ENCODE data around the gene ANOS1.
"Not testable (repeated sequence)": the region's sequence is repeated elsewhere in the genome, so short reads cannot be mapped to it uniquely, and the experiment has no call there.

Gene ANOS1, protein sequence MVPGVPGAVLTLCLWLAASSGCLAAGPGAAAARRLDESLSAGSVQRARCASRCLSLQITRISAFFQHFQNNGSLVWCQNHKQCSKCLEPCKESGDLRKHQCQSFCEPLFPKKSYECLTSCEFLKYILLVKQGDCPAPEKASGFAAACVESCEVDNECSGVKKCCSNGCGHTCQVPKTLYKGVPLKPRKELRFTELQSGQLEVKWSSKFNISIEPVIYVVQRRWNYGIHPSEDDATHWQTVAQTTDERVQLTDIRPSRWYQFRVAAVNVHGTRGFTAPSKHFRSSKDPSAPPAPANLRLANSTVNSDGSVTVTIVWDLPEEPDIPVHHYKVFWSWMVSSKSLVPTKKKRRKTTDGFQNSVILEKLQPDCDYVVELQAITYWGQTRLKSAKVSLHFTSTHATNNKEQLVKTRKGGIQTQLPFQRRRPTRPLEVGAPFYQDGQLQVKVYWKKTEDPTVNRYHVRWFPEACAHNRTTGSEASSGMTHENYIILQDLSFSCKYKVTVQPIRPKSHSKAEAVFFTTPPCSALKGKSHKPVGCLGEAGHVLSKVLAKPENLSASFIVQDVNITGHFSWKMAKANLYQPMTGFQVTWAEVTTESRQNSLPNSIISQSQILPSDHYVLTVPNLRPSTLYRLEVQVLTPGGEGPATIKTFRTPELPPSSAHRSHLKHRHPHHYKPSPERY

DNA sequence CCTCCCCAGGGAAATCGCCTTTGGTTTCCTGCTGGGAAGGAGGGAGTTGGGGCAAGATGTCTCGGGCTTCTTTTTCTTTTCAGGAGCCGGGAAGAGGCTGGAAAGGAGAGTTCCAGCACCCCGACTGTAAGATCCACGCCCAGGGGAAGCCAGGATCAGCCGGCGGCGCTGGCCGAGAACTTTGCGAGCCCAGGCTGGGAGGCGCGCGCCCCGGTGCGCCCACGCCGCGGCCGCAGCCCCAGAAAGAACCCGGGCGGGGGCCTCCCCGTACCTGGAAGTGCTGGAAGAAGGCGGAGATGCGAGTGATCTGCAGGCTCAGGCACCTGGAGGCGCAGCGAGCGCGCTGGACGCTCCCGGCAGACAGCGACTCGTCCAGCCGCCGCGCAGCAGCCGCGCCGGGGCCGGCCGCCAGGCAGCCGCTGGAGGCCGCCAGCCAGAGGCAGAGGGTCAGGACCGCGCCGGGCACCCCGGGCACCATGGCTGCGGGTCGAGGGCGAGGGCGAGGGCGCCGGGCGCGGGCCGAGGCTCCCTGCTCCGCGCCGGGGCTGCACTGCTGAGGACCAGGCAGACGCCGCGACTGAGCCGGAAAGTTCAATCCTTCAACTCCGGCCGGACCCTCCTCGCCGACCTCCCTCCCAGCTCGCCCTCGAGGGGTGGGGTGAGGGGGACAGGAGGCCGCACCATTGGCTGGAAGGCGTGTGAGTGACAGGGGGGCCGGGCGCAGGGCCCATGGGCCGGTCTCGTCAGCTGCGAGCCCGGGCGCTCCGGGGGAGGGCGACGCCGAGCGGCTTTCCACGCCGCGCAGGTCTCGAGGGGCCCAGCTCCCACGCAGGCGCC is at the start of gene ANOS1:
Gene ANOS1, minus strand, starts transcription at position 579 of the 837 bp plus-strand sequence. Its CDS starts 101 bp downstream, at position 478.
- Histone ChIP-seq H3K36me3 (ENCODE audit: insufficient read depth, insufficient read length, low read length) (peaks cover 3% of the 10 kb centered on the region), H3K4me1 (ENCODE audit: insufficient read depth, insufficient read length) (peaks cover 9% of the 10 kb centered on the region), H3K9ac (ENCODE audit: insufficient read length, low read depth) (peak within 1 kb of the TSS; percentile 76), H3K9me3 (ENCODE audit: insufficient read depth, low read length) (no peaks in the 10 kb centered on the region), H3K27me3 (ENCODE audit: insufficient read depth, insufficient read length) (peaks cover 77% of the 10 kb centered on the region), H3K4me3 (ENCODE audit: insufficient read length, low read depth) (peak within 1 kb of the TSS; percentile 70)
- peak; percentile 68 for DNase-seq (ENCODE audit: low read depth, low spot score)
- TF ChIP-seq YY1 (IDR thresholded peaks at IDR 0.05; ENCODE audit: insufficient read depth, insufficient read length) (no peak), ZNF274 (IDR thresholded peaks at IDR 0.05; ENCODE audit: low read depth, low read length) (no peak), SUZ12 (IDR thresholded peaks at IDR 0.05; ENCODE audit: extremely low read depth, insufficient read depth, insufficient read length) (no peak)

DNA sequence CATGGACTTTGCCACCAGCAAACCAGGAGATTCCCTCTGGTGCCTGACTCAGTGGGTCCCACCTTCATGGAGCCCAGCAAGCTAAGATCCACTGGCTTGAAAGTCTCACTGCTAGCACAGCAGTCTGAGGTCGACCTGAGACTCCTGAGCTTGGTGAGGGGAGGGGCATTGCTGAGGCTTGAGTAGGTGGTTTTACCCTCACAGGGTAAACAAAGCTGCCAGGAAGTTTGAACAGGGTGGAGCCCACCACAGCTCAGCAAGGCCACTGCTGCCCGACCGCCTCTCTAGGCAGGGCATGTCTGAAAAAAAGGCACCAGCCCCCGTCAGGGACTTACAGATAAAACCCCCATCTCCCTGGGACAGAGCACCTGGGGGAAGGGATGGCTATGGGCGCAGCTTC is 41.2 kb upstream of the ANOS1 start:
- no peaks in the 10 kb centered on the region for H3K4me1 ChIP-seq (ENCODE audit: insufficient read depth, insufficient read length)
- H3K9me3 ChIP-seq (ENCODE audit: insufficient read depth, low read length), result no peaks in the 10 kb centered on the region; the same call in 1 of the 2 replicates
- TF ChIP-seq YY1 (IDR thresholded peaks at IDR 0.05; ENCODE audit: insufficient read depth, insufficient read length) (no peak), SUZ12 (IDR thresholded peaks at IDR 0.05; ENCODE audit: extremely low read depth, insufficient read depth, insufficient read length) (no peak), ZNF274 (IDR thresholded peaks at IDR 0.05; ENCODE audit: low read depth, low read length) (no peak)
- no peak for DNase-seq (ENCODE audit: low read depth, low spot score)
- H3K9ac ChIP-seq (ENCODE audit: insufficient read length, low read depth), result no peak overlapping the region
- H3K36me3 ChIP-seq (ENCODE audit: insufficient read depth, insufficient read length, low read length), result no peaks in the 10 kb centered on the region
- no peak overlapping the region for H3K4me3 ChIP-seq (ENCODE audit: insufficient read length, low read depth)
- no peaks in the 10 kb centered on the region for H3K27me3 ChIP-seq (ENCODE audit: insufficient read depth, insufficient read length)

DNA sequence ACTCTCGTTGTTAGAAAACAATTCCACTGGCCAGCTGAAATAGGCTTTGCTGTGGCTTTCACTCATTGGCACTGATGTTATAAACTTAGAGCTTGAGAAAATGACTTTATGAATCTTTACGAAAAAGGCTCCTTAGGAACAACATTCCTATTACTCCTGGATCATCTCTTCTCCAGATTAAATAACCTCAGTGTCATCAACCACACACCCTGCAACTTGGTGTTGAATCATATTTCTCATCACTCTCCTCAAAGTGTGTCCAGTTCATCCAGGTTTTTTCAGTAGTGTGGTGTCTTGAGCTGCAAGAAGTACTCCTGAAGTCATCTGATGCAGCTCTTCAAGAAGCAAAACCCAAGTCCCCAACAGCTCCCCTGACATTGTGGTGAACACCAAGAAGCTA is 28.1 kb upstream of the ANOS1 start:
- H3K9ac ChIP-seq (ENCODE audit: insufficient read length, low read depth), result no peak overlapping the region
- no peak overlapping the region for H3K4me3 ChIP-seq (ENCODE audit: insufficient read length, low read depth)
- peaks cover 6% of the 10 kb centered on the region; the same call in 1 of the 2 replicates for H3K9me3 ChIP-seq (ENCODE audit: insufficient read depth, low read length)
- no peaks in the 10 kb centered on the region for H3K4me1 ChIP-seq (ENCODE audit: insufficient read depth, insufficient read length)
- no peaks in the 10 kb centered on the region for H3K36me3 ChIP-seq (ENCODE audit: insufficient read depth, insufficient read length, low read length)
- DNase-seq (ENCODE audit: low read depth, low spot score), result no peak
- H3K27me3 ChIP-seq (ENCODE audit: insufficient read depth, insufficient read length), result no peaks in the 10 kb centered on the region
- TF ChIP-seq ZNF274 (IDR thresholded peaks at IDR 0.05; ENCODE audit: low read depth, low read length) (no peak), SUZ12 (IDR thresholded peaks at IDR 0.05; ENCODE audit: extremely low read depth, insufficient read depth, insufficient read length) (no peak), YY1 (IDR thresholded peaks at IDR 0.05; ENCODE audit: insufficient read depth, insufficient read length) (no peak)

DNA sequence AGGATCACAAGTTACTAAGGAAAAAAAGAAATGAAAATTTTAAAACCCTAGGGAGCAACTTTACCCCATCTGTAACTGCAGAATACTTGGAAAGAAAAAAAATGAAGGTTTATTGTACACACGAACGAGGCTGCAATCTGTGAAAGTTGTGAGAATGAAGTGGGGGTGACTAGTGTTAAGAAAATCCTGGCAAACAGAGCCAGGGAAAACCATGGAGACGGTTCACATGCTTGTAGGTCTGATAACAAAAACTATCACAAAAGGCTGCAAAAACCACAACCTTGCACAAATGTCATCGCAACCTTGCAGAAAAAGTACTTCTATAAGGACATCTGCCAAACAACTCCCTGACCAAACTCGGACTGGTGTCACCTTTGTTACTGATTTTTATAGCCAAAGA is 26.8 kb upstream of the ANOS1 start:
- H3K4me3 ChIP-seq (ENCODE audit: insufficient read length, low read depth); DNase-seq (ENCODE audit: low read depth, low spot score); H3K9me3 ChIP-seq (ENCODE audit: insufficient read depth, low read length); H3K9ac ChIP-seq (ENCODE audit: insufficient read length, low read depth); H3K36me3 ChIP-seq (ENCODE audit: insufficient read depth, insufficient read length, low read length); H3K4me1 ChIP-seq (ENCODE audit: insufficient read depth, insufficient read length); H3K27me3 ChIP-seq (ENCODE audit: insufficient read depth, insufficient read length): not testable (repeated sequence)

DNA sequence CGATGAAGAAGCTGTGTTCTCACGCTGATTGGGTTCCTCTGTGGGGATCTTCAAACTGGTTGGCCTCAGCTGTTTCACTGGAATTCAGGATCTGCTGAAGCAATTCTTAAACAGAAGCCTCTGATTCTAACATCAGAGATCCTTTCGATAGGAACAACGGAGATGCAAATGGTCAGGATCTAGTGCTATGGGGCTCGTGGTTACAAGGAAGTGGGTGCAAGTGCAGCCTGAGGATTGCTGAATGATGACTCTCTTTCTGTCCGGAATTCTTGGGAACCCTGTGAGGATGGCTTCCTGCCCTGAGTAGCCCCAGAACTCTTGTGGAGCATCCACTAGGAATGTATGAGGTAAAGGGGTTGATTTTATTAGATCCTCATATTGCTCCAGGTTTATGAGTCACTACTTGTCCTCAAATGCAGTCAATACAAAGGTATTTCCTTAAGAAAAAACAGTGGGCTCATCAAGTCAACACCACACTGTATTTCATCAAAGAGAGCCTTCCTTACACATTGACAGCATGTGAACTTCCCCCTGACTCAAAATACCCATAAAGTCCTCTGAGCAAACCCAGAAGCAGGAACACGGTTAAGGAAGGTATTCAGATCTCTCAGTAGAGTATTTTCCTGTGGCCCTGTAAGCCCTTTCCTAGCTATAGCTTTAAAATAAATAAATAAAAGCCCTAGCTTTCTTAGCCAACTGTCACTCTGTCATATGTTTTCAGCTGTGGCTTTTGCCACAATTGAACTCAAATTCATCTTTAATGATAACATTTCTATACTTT is 25.9 kb upstream of the ANOS1 start:
- not testable (repeated sequence) for H3K36me3 ChIP-seq (ENCODE audit: insufficient read depth, insufficient read length, low read length); H3K4me1 ChIP-seq (ENCODE audit: insufficient read depth, insufficient read length); H3K9ac ChIP-seq (ENCODE audit: insufficient read length, low read depth); H3K4me3 ChIP-seq (ENCODE audit: insufficient read length, low read depth); H3K9me3 ChIP-seq (ENCODE audit: insufficient read depth, low read length); DNase-seq (ENCODE audit: low read depth, low spot score); H3K27me3 ChIP-seq (ENCODE audit: insufficient read depth, insufficient read length)

DNA sequence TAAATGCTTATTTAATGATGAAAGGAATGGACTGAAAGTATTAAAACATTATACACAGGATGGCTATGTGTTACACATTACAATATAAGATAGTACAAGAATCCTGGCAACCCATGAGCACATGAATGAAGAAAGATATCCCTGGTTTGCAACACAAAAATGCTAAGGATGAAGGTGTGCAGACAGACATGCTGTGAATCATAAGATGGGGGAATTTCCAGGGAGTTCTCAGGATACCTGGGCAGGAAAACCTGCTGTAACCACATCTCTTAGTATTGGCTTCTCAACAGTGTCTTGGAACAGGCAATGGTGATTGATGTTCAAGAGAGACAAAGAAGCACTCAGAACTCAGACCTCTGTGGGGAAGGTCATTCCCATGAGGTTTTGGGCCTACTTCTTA is 23.9 kb upstream of the ANOS1 start:
- H3K9me3 ChIP-seq (ENCODE audit: insufficient read depth, low read length), result peaks cover 7% of the 10 kb centered on the region; the same call in 1 of the 2 replicates
- TF ChIP-seq YY1 (IDR thresholded peaks at IDR 0.05; ENCODE audit: insufficient read depth, insufficient read length), result no peak
- TF ChIP-seq SUZ12 (IDR thresholded peaks at IDR 0.05; ENCODE audit: extremely low read depth, insufficient read depth, insufficient read length), result no peak
- no peak for TF ChIP-seq ZNF274 (IDR thresholded peaks at IDR 0.05; ENCODE audit: low read depth, low read length)
- no peak overlapping the region for H3K9ac ChIP-seq (ENCODE audit: insufficient read length, low read depth)
- H3K36me3 ChIP-seq (ENCODE audit: insufficient read depth, insufficient read length, low read length), result no peaks in the 10 kb centered on the region
- no peaks in the 10 kb centered on the region for H3K27me3 ChIP-seq (ENCODE audit: insufficient read depth, insufficient read length)
- no peak for DNase-seq (ENCODE audit: low read depth, low spot score)
- no peaks in the 10 kb centered on the region for H3K4me1 ChIP-seq (ENCODE audit: insufficient read depth, insufficient read length)
- no peak overlapping the region for H3K4me3 ChIP-seq (ENCODE audit: insufficient read length, low read depth)
